GM21737 (cell line): ENCODE data around the gene CRELD2.
A peak's percentile ranks its signal among the peaks of the same experiment; 100 is the strongest.

ENCODE experiments used
- ATAC-seq: cut with Tn5 transposase; IDR thresholded peaks from one replicate; pipeline ENCODE4 v1.9.1; 2021; ENCODE audit warnings: mild to moderate bottlenecking, moderate library complexity; ENCODE audit not compliant: unreplicated experiment

Gene CRELD2

GRCh38 chr22:49928555-49929210 is 10.2 kb downstream of the CRELD2 start:
- no peak for ATAC-seq

DNA sequence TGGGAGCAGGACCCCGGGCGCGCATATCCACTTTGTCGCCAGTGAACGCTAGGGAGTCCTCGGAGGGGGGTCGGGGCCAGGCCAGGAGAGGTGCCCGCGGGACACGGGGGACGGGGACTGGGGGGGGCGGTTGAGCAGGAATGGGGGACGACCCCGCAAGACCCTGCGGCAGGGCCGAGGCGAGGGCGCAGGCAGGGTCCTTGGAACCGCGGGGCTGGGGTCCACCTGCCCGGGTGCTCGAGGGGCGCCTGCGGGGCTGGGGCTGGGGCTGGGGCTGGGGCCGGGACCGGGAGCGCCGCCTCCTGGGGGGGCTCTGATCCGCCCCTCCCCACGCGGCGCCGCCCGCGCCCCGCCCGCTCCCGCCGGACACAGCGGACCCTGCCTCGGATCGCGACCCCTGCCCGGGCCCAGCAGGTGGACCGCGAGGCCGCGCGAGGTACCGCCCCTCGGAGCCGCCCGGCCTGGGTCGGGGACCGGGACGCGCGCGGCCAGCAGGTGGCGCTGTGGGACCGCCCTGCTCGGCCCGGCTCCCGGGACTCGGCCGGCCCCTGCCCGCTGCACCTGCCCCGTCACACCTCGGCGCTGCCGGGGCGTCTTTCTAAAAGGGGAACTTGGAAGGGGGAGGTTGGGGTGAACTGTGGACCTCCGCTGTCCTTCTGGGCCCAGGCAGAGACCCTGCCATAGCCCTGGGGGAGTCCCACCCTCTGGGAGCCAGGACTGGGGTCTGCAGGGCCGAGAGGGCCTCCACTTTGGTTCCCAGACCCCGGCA is 11.0 kb downstream of the CRELD2 start:
- ATAC-seq: no peak

DNA sequence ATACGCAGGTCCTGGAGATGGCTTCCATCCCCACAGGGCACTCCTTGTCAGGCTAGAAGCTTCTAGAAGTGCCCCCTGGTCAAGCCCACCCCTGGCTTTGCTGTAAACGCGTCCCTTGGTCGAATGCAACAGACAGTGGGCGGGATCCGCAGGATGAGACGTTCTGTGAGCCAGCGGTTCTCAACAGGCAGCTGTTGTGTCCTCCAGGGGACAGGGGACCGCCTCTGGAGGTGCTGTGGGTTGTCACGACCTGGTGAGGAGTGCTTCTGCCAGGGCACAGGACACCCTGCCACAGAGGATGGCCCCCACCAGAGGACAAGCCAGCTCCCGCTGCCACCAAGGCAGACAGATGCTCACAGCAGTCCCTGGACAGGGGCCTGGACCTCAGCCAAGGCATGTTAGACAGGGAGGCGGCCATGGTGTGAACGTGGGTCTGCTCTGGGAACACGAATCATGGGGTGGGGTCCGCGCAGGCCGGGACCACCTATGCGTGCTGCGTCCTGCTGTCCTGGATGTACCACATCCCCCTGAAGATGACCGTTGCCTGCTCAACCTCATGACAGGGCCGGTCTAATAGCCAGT is 11.7 kb downstream of the CRELD2 start:
- no peak for ATAC-seq

DNA sequence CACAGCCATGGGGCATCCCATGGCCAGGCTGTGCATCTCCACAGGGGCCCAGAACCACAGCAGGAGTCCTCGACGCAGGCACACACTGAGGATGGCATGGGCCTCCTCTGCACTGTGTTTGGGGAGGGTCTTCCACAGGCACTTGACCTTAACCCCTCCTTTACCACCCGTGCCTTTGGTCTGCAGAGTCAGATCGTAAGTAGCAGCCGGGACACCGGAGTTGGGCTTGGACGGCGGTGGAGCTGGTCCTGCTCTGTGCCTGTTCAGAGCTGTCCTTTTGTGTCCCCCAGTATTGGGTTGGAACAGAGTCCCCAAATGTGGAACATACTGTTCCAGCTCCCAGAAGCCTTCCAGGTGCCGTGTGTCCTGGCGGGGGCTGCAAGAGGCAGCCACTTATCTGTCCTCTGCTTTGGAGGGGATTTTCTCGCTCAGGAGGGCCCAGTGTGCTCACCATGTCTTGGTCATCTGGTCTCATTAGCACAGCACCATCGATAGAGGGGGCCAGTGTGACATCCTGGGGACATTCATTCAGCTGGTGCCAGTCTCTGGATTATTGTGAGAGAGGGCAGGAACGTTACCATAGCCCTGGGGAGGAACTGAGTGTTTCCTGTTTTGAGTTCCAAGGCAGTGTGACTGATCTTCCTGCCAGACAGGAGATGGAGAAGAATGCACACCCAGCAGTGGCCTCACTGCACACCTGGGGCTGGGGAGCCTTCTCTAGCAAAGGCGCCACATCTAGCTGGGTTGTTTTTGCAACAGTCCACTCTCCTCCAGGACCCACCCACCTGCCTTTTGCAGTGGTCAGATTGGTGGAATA is 12.4 kb downstream of the CRELD2 start:
- no peak for ATAC-seq

DNA sequence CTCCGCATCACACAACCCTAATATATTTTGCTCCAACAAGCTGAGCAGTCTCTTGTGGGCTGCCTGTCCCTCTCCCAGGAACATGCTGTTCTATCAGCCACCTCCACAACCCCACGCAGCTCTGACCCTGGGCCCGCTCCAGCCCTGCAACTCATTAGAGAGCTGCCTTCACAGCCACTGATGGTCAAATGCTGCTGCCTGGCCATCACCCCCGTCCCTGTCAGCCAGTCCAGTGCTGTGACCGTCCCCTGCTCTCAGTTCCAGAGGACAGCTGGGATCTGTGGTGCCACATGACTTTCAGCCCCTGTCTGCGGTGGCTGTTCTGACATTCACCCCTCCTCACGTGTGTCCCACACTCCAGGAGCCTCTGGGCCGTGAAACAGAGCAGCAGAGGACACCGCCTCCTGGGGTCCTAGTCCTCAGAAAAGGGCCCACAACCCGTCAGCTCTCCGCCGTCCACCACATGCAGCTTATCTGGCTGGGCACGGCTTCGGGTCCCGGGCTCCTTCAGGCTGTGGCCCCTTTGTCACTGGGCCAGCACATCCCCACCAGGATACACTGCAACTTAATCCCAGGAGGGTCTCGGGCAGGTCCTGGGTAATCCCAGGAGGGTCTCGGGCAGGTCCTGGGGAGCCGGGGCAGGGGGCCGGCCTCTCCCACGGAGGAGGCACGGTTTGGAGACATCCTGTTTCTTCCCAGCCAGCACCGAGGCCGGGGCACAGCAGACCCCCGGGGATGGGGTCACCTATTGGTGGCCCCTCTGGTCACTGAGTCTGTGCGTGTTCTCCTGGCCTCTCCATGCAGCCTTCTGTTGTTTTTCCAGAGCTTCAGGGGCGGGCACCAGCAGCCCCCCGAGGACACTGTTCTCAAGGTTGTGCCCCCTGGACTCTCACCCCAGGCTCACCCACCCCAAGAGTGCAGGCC is 15.1 kb downstream of the CRELD2 start:
- no peak for ATAC-seq

DNA sequence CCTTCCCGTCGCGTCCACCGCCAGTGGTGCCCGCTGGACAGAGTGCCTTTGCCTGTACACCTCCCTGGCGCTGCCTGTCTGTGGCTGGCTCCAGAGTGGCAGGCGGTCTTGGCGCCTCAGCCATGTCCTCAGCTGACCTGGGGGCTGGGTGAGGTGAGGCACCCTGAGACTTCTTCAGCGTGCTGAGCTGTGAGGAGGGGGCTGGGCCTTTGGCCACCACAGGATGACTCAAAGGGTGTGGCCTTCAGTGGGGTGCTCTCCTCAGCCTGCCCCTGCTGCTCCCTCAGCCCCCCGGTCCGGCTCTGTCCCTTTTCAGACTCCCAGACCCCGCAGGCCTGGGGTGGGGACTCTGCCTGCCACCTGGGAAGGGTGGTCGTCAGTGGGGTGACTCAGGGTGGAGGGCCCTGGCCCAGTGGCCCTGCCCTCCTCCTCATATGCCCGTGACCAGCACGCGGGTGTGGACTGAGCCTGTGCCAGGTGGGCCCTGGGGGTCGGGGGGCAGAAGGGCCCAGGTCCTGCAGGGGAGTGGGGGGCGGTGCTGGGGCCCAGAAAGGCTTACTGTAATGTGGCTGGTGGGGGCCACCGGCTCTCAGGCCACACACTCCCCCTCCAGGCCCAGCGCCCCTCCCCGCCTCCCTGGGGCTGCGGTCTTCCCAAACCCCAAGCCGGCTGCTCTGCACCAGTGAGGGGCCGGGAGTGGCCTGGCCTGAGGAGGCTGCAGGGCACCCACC is 15.9 kb downstream of the CRELD2 start:
- ATAC-seq: no peak

DNA sequence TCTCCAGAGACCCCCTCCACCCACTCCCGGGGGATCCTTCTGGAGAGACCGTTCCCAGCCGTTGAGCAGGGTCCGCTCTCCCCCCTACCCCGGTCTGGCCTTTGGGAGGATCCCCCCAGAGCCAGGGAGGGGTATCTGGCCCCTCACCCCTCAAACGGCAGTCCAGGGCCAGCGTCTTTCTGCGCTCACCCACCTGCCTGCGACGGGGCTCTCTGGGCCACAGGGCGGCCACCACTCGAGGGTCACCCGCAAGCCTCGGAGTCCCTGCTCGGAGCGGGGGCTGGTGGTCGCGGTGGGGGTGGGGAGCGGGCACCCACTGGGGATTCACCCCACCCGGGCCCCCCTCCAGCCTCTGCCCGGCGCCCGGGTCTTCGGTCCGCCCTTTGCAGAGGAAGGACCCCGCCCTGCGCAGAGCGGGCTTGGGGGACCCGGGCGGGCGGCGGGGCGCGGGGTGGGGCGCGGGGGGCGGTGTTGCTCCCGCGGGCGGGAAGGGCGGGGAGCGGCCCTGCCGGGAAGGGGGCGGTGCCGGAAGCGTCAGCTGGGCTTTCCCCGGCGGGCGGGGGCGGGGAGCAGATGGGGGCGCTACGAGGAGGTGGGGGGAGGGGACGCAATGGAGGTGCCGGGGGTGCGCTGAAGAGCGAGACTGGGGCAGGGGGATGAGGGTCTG is 16.6 kb downstream of the CRELD2 start:
- ATAC-seq: no peak

GRCh38 chr22:49935561-49935960 is 17.1 kb downstream of the CRELD2 start:
- ATAC-seq: no peak

- ATAC-seq: peak; percentile 56
Observed at GRCh38 chr22:49936018-49936972, 17.9 kb downstream of the CRELD2 start.

DNA sequence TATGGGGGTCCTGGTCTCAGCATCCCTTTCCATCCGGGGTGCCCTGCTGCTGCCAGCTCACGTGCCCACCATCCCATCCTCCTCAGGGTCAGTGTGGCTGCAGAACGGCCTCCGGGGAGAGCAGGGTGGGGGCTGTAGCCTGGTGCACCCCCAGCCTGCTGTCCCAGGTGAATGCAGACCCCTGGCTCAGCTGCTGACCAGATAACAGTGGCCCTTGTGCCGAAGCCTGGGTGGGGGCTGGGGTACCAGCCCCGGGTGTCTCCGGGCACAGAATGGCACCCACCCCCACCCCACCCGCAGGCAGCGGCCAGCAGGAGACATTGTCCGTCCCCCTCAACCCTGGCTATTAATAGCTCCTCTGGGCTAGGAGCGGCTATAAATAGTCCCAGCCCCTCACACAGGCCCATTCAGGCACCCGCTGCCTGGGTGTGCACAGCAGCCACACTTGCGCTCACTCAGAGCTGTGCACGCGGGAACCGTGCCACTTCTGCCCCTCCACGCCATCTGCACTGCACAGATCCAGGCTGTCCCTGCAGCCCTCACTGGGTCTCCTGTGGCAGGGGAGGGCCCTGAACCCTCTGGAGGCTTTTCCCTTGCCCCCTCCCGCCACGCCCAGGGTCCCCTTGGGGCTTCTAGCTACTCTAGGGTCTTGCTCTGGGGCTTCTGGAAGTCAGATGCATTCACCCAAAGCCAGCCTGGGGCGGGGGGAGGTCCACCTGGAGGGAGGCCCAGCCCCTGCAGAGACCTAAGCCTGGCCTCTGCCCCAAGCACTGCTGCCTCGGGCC is 18.7 kb downstream of the CRELD2 start:
- no peak for ATAC-seq

DNA sequence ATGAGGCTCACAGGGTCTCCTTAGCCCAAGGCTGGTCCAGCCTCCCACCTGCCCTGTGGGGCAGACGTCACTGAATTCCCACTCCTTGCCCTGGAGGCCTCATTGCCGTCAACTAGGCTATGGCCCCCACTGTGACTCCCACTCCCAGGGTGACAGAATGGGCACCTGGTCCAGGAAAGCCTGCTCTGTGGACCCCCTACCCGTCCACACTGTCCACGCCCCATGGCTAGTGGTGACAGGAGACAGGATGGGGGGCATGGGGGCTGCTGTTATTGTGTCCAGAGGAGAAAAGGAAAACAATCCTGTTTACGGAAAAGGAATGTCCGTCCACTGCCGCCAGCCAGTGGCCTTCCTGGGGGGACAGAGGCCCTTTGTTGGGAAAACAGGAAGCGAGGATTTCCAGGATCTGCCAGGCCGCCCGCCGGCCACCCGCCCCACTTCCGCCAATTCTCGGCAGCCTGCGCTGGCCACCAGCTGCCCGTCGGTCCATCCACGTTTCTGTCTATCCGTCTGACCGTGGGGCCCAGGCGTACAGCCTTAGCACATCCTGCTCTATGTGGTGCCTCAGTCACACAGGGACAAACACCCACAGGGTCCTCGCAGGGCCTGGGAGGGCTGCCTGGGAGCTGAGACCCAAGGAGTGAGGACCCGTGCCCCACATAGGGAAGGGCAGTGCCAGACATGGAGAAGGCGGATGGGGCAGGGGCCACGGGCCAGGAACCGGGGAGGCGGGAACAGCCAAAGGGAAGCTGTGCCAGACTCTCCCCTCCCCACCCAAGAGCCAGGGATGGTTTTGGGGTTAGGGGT is 19.5 kb downstream of the CRELD2 start:
- ATAC-seq: no peak

DNA sequence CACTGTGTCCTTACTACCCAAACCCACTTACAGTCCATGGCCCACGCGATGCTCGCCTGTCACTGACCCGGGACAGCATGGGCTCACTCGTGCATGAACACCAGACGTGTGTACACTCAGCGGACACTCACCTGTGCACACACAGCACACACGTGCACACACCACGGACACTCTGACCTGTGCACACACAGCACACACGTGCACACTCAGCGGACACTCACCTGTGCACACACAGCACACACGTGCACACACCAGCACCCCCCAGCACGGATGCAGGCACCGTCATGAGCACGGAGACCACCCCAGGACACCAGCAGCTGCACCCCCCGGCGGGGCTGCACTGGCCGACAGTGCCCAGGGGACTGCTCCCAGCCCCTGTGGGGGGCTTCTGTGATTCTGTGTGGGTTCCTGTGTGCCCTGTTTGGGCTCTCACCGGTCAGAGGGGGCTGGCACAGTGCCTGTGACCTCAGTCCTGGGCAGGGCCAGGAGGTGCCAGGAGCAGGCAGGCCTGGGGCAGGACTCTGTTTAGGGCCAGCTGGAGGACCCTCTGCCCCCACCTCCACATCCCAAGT is 20.2 kb downstream of the CRELD2 start:
- ATAC-seq: no peak

DNA sequence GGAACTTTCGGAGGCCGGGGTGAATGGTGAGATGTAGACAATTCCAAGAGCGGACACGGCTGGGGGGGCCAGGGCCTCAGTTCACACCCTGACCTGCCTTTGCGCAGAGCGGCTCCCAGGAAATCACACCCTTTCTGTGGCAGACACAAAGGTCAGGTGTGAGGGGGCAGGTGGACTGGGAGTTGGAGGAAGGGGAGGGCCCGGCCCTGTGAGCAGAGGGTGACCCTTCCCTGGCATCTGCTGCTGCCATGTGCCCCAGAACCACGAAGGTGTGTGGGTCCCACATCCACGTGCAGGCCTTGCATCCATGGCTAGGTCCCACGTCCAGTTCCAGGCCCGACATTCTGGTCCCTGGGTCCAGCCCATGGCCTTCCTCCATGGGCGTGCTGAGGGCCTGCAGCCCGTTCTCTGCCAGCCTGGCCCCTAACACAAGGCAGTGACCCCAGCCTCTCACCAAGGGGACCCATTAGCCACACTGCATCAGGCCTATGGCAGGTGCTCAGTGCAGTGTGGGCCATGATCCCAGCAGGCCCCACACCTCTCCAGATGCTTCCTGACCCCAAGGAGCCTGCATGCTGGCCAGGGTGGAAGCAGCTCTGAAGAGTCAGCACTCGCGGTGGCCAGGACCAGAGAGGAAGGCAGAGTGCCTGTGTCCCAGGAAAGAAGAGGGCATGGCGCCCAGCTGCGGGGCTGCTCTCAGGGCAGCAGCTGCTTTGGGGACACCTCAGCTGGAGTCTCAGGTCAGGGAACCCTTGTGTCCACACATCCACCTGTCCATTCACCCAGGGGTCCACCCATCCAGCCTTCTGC is 23.3 kb downstream of the CRELD2 start:
- no peak for ATAC-seq

DNA sequence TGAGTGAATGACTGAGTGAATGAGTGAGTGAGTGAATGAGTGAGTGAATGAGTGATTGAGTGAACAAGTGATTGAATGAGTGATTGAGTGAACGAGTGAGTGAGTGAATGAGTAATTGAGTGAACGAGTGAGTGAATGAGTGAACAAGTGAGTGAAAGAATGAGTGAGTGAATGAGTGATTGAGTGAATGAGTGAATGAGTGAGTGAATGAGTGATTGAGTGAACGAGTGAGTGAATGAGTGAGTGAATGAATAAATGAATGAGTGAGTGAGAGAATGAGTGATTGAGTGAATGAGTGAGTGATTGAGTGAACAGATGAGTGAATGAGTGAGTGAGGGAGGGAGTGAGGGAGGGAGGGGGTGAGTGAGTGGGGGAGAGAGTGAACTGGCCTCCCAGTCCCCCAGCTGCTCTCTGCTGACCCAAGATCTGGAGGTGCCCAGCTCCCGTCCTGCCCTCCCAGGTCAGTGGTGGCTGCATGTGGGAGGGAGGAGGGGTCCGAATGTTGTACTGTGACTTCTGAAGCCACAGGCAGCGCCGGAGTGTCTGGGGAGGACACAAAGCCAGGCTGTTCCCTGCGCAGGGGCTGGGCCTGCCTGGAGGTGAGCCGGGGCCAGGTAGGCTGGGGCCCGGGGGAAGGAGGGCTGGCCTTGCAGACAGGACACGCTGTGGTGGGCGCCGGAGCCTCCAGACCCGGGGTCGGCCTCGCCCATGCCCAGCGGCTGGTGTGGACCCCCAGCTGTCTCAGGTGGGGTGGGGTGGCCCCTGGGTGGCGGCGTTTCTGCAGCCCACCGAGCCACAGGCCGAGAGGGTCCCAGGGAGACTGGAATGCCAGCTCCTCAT is 24.4 kb downstream of the CRELD2 start:
- no peak for ATAC-seq
